Activated CD8-positive, alpha-beta T cell treated with anti-CD3 and anti-CD28 coated beads for 36 hours (primary cell): ENCODE measurements around the gene MLLT10. TPM values are rescaled to one million over a fixed set of nuclear protein-coding genes. Genes with fewer than 3 reads are reported as not detected.

Experiments used
- ATAC-seq: fragments of 200-7000 bp; cut with Tn5 transposase; one replicate; pipeline ENCODE4 v1.10.0; 2021; ENCODE audit warnings: mild to moderate bottlenecking, moderate library complexity
- CTCF ChIA-PET: fragments of 350-600 bp; sonication (Branson Sonifier 250); formaldehyde crosslinking; loops from one replicate; lab custom pipeline; 2021; ENCODE audit warnings: antibody characterized with exemption; lab: Charles Lee
- POLR2A ChIA-PET: fragments of 350-600 bp; sonication (Branson Sonifier 250); formaldehyde crosslinking; loops from one replicate; lab custom pipeline; 2021; ENCODE audit warnings: antibody characterized with exemption; lab: Charles Lee
- DNase-seq: peaks from one replicate; pipeline ENCODE4 v3.0.0-alpha.2; 2020
- H3K27ac Mint-ChIP-seq: one replicate; pipeline ENCODE4 v1.8.0; 2021; ENCODE audit warnings: mild to moderate bottlenecking, mixed read lengths
- H3K27me3 Mint-ChIP-seq: one replicate; pipeline ENCODE4 v1.8.0; 2021; ENCODE audit warnings: mixed read lengths
- H3K36me3 Mint-ChIP-seq: one replicate; pipeline ENCODE4 v1.8.0; 2021; ENCODE audit warnings: low read depth, mixed read lengths
- H3K4me1 Mint-ChIP-seq: one replicate; pipeline ENCODE4 v1.8.0; 2021; ENCODE audit warnings: low read depth, mixed read lengths
- H3K4me3 Mint-ChIP-seq: one replicate; pipeline ENCODE4 v1.8.0; 2021; ENCODE audit warnings: mild to moderate bottlenecking, moderate library complexity, mixed read lengths
- H3K9me3 Mint-ChIP-seq: one replicate; pipeline ENCODE4 v1.8.0; 2021; ENCODE audit warnings: mixed read lengths
- intact Hi-C: fragments of 100-400 bp; cut with micrococcal nuclease; formaldehyde crosslinking; loops from one replicate; pipeline ENCODE4 v1.10.0; 2022
- total RNA-seq, 2 experiments: library from RNA; stranded (reverse); gene quantifications; one replicate each; pipeline ENCODE4 v1.2.3, GENCODE V29; 2021
- TF ChIP-seq, protein P1 (sequence below): fragments of 200-600 bp; IDR thresholded peaks from one replicate; pipeline ENCODE4 v1.8.0; 2022; ENCODE audit warnings: antibody characterized with exemption, mild to moderate bottlenecking

MLLT10 gene
- total RNA-seq, 2 experiments from 2014 or later = 33.9 to 36.4 TPM

DNA sequence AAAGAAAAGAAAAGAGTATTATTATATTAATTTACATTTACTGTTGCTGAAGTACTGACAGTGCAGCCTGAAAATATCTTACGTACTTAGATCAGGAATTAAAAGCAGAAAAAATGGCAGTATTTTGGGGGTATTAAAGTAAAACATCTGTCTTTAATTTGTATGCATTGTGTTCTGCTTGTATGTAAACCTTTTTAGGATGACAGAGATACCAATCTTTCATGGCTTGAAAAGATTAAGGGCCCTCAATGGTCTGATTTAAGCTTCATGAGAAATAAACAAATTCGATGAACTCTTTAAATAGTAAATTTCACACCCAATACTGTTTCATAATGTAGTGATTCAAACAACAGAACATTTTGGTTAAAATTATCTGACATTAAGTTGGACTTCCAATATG lies 116.3 kb downstream of the MLLT10 start:
- ChIA-PET POLR2A (interaction anchor here (0.6 to 1.1 kb wide), 2 partner anchors 12 to 157 kb away, joined by 3 read pairs; no protein-coding TSS in a partner anchor), CTCF (no interaction called here)
- Mint-ChIP-seq H3K4me1 (peaks cover 17% of the 10 kb centered on the region), H3K27ac (no peak overlapping the region), H3K27me3 (no peaks in the 10 kb centered on the region), H3K4me3 (no peak overlapping the region), H3K9me3 (no peaks in the 10 kb centered on the region), H3K36me3 (peaks cover 14% of the 10 kb centered on the region)
- intact Hi-C loops = no loop called here
- ATAC-seq (no peak), DNase-seq (no peak)
- TF ChIP-seq, protein P1, sequence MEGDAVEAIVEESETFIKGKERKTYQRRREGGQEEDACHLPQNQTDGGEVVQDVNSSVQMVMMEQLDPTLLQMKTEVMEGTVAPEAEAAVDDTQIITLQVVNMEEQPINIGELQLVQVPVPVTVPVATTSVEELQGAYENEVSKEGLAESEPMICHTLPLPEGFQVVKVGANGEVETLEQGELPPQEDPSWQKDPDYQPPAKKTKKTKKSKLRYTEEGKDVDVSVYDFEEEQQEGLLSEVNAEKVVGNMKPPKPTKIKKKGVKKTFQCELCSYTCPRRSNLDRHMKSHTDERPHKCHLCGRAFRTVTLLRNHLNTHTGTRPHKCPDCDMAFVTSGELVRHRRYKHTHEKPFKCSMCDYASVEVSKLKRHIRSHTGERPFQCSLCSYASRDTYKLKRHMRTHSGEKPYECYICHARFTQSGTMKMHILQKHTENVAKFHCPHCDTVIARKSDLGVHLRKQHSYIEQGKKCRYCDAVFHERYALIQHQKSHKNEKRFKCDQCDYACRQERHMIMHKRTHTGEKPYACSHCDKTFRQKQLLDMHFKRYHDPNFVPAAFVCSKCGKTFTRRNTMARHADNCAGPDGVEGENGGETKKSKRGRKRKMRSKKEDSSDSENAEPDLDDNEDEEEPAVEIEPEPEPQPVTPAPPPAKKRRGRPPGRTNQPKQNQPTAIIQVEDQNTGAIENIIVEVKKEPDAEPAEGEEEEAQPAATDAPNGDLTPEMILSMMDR = no peak

GRCh38 chr10:21655236-21655635 lies 121.2 kb downstream of the MLLT10 start:
- no peak for ATAC-seq
- intact Hi-C loops = no loop called here
- Mint-ChIP-seq H3K4me1 (peaks cover 5% of the 10 kb centered on the region), H3K27ac (no peak overlapping the region), H3K27me3 (no peaks in the 10 kb centered on the region), H3K4me3 (no peak overlapping the region), H3K9me3 (no peaks in the 10 kb centered on the region), H3K36me3 (peaks cover 2% of the 10 kb centered on the region)
- DNase-seq = no peak
- POLR2A ChIA-PET = no interaction called here
- TF ChIP-seq, protein P1 = no peak
- CTCF ChIA-PET = no interaction called here

- no peaks in the 10 kb centered on the region for H3K9me3 Mint-ChIP-seq
- H3K4me1 Mint-ChIP-seq = peaks cover 5% of the 10 kb centered on the region
- peaks cover 2% of the 10 kb centered on the region for H3K36me3 Mint-ChIP-seq
- intact Hi-C loops = no loop called here
- H3K4me3 Mint-ChIP-seq = no peak overlapping the region
- ATAC-seq = no peak
- no peak overlapping the region for H3K27ac Mint-ChIP-seq
- TF ChIP-seq, protein P1 = no peak
- H3K27me3 Mint-ChIP-seq = no peaks in the 10 kb centered on the region
- ChIA-PET POLR2A (no interaction called here), CTCF (no interaction called here)
- DNase-seq = no peak
These were observed 121.7 kb downstream of the MLLT10 start for GRCh38 chr10:21655687-21656086.

DNA sequence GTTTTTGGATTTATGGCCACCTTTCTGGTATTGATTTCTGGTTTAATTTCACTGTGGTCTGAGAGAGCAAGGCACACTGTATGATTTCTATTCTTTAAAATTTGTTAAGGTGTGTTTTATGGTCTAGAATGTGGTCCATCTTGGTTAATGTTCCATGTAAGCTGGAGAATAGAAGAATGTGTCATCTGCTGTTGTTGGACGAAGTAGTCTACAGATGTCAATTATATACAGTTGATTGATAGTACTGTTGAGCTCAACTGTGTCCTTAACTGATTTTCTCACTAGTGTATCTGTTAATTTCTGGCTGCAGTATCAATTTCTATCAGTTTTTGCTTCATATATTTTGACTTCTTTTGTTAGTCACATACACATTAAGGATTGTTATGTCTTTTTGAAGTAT lies 127.1 kb downstream of the MLLT10 start:
- H3K4me3 Mint-ChIP-seq = no peak overlapping the region
- ChIA-PET CTCF (no interaction called here), POLR2A (no interaction called here)
- H3K27ac Mint-ChIP-seq = no peak overlapping the region
- no peaks in the 10 kb centered on the region for H3K9me3 Mint-ChIP-seq
- DNase-seq = no peak
- no peaks in the 10 kb centered on the region for H3K27me3 Mint-ChIP-seq
- H3K36me3 Mint-ChIP-seq = peaks cover 6% of the 10 kb centered on the region
- H3K4me1 Mint-ChIP-seq = peaks cover 25% of the 10 kb centered on the region
- ATAC-seq = no peak
- intact Hi-C loops = no loop called here
- TF ChIP-seq, protein P1 = no peak

GRCh38 chr10:21661935-21662334 lies 127.9 kb downstream of the MLLT10 start:
- TF ChIP-seq, protein P1 = no peak
- no peak for DNase-seq
- no peak for ATAC-seq
- intact Hi-C loops = no loop called here
- H3K36me3 Mint-ChIP-seq = peaks cover 6% of the 10 kb centered on the region
- CTCF ChIA-PET = no interaction called here
- no peaks in the 10 kb centered on the region for H3K27me3 Mint-ChIP-seq
- H3K27ac Mint-ChIP-seq = no peak overlapping the region
- peaks cover 25% of the 10 kb centered on the region for H3K4me1 Mint-ChIP-seq
- no peaks in the 10 kb centered on the region for H3K9me3 Mint-ChIP-seq
- H3K4me3 Mint-ChIP-seq = no peak overlapping the region
- POLR2A ChIA-PET = no interaction called here
